Upper lobe of left lung (tissue), 6 donors: ENCODE data around the gene ARGLU1. TPM values are rescaled to one million over a fixed set of nuclear protein-coding genes. Genes with fewer than 3 reads are reported as not detected.
A peak's percentile ranks its signal among the peaks of the same experiment; 100 is the strongest.

Source experiments
- ATAC-seq, 2 donors: fragments of 200-7000 bp; cut with Tn5 transposase; one replicate each; pipeline ENCODE4 v1.9.1; 2022; ENCODE audit warnings: mild to moderate bottlenecking in 2 of 2, moderate library complexity in 2 of 2; ENCODE audit not compliant: low FRiP score in 2 of 2
- DNase-seq, 2 donors: peaks; one replicate each; pipeline ENCODE4 v3.0.0-alpha.2; 2019 to 2020
- H3K27ac ChIP-seq, 4 donors: fragments of 200-600 bp; sonication (generic); one replicate each; pipeline ENCODE4 v1.5.1; 2016 to 2019
- H3K27me3 ChIP-seq, 4 donors: fragments of 200-600 bp; sonication (generic); one replicate each; pipeline ENCODE4 v1.5.1; 2017 to 2019
- H3K36me3 ChIP-seq, 4 donors: fragments of 200-600 bp; sonication (generic); one replicate each; pipeline ENCODE4 v1.5.1; 2016 to 2019
- H3K4me1 ChIP-seq, 4 donors: fragments of 200-600 bp; sonication (generic); one replicate each; pipeline ENCODE4 v1.5.1; 2018 to 2019
- H3K4me3 ChIP-seq, 4 donors: fragments of 200-600 bp; sonication (generic); one replicate each; pipeline ENCODE4 v1.5.1; 2017 to 2019; ENCODE audit warnings: mild to moderate bottlenecking in 2 of 4, moderate library complexity in 1 of 4
- H3K9me3 ChIP-seq, 4 donors: fragments of 200-600 bp; sonication (generic); one replicate each; pipeline ENCODE4 v1.5.1; 2018 to 2019
- EP300 ChIP-seq, 4 donors: sonication (generic); formaldehyde crosslinking; IDR thresholded peaks; one replicate each; pipeline ENCODE4 v1.5.1; 2017; ENCODE audit warnings: antibody characterized with exemption in 4 of 4, control low read depth in 2 of 4
- POLR2A ChIP-seq, 4 donors: fragments of 450-650 bp; IDR thresholded peaks; one replicate each; pipeline ENCODE4 v1.5.1; 2016 to 2017; ENCODE audit warnings: antibody characterized with exemption in 4 of 4, mild to moderate bottlenecking in 2 of 4
- POLR2AphosphoS5 ChIP-seq, 2 donors: sonication (generic); formaldehyde crosslinking; IDR thresholded peaks; one replicate each; pipeline ENCODE4 v1.5.1; 2017; ENCODE audit warnings: antibody characterized with exemption in 2 of 2
- whole genome bisulfite sequencing, 2 donors: methylation state at CpG; one replicate each; pipeline ENCODE4 v1.1.5; 2017 to 2018; 5-methylcytosine and 5-hydroxymethylcytosine counted together
- total RNA-seq, 6 donors: library from RNA; depleted of rRNA in 4 of 6; stranded (reverse); fragments of >200 nt in 4 of 6; gene quantifications; one replicate each; pipeline versions ENCODE4 v1.1.0 to v1.2.1, GENCODE V29; 2016 to 2021
- TF ChIP-seq, protein P1 (sequence below), 6 experiments: fragments of 450-650 bp in 4 of 6; fragments of 200-600 bp in 2 of 6; sonication (generic) in 2 of 6; IDR thresholded peaks; one replicate each; pipeline ENCODE4 v1.5.1; 2016 to 2019; ENCODE audit warnings: antibody characterized with exemption in 6 of 6
- donor health status: DM: no; HTN: no; CAD: no; lungs with moderate emphysema.
- donor health status: DM: no; HTN: yes; CAD: no; lungs with severe emphysema.

The ARGLU1 gene
- total RNA-seq, 6 donors from 2014 or later = 73.6 to 411 (median 121) TPM

DNA sequence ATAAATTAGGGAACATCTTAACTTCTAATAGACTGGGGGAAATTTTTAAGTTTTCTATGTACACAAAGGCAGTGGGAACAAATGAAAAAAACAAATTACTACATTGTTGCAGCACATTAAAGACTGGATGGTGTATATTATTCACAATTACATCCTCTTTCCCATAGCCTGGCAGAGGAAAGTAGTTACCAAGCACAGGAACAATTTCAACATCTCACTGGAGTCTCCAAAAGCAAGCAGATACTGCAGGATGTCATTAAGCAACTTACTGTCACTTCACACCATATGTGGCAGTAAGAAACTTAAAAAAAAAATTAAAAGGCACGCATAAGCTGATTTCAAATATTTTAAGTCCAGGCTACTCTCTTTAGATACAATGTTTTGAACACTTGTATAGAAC is 26.1 kb downstream of the ARGLU1 start:
- TF ChIP-seq, protein P1, sequence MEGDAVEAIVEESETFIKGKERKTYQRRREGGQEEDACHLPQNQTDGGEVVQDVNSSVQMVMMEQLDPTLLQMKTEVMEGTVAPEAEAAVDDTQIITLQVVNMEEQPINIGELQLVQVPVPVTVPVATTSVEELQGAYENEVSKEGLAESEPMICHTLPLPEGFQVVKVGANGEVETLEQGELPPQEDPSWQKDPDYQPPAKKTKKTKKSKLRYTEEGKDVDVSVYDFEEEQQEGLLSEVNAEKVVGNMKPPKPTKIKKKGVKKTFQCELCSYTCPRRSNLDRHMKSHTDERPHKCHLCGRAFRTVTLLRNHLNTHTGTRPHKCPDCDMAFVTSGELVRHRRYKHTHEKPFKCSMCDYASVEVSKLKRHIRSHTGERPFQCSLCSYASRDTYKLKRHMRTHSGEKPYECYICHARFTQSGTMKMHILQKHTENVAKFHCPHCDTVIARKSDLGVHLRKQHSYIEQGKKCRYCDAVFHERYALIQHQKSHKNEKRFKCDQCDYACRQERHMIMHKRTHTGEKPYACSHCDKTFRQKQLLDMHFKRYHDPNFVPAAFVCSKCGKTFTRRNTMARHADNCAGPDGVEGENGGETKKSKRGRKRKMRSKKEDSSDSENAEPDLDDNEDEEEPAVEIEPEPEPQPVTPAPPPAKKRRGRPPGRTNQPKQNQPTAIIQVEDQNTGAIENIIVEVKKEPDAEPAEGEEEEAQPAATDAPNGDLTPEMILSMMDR (IDR thresholded peaks at IDR 0.05) = no peak
- no peak for TF ChIP-seq POLR2AphosphoS5 (IDR thresholded peaks at IDR 0.05)
- no peak for TF ChIP-seq POLR2A (IDR thresholded peaks at IDR 0.05)
- no peak overlapping the region for H3K27ac ChIP-seq
- DNase-seq (no peak), ATAC-seq (no peak)
- H3K36me3 ChIP-seq = peaks cover 0 to 33% (median 5%) of the 10 kb centered on the region in 4 donors
- 75 to 81% methylated on average over 1 of the region's 1 CpG for WGBS, 2 donors
- H3K4me3 ChIP-seq = no peak overlapping the region
- peaks cover 0 to 2% (median 0%) of the 10 kb centered on the region in 4 donors for H3K4me1 ChIP-seq
- no peaks in the 10 kb centered on the region for H3K27me3 ChIP-seq
- H3K9me3 ChIP-seq = no peaks in the 10 kb centered on the region

DNA sequence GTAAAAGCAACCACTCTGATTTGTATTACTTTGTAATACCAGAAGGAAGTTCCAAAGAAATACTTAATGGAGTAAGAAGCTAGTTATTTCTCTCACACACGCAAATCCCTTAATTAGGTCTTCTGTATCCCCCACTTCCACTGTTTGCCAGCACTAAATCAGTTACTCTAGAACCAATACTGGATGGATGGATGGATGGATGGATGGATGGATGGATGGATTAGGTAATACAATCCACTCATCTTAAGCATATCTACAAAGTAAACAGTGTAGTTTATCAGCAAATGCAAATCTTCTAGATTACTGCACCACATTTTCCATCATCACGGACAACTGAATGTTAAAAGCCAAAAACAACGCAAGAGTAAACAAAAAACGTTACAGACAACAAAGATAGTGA is 27.3 kb downstream of the ARGLU1 start:
- H3K4me1 ChIP-seq = peaks cover 0 to 11% (median 1%) of the 10 kb centered on the region in 4 donors
- ATAC-seq (no peak), DNase-seq (no peak)
- no peaks in the 10 kb centered on the region for H3K27me3 ChIP-seq
- WGBS, 2 donors = 60 to 78% methylated on average over 4 of the region's 4 CpGs
- TF ChIP-seq POLR2AphosphoS5 (IDR thresholded peaks at IDR 0.05) (no peak), POLR2A (IDR thresholded peaks at IDR 0.05) (no peak)
- H3K36me3 ChIP-seq = peaks cover 0 to 29% (median 5%) of the 10 kb centered on the region in 4 donors
- no peak overlapping the region for H3K27ac ChIP-seq
- H3K4me3 ChIP-seq = no peak overlapping the region
- no peaks in the 10 kb centered on the region for H3K9me3 ChIP-seq

DNA sequence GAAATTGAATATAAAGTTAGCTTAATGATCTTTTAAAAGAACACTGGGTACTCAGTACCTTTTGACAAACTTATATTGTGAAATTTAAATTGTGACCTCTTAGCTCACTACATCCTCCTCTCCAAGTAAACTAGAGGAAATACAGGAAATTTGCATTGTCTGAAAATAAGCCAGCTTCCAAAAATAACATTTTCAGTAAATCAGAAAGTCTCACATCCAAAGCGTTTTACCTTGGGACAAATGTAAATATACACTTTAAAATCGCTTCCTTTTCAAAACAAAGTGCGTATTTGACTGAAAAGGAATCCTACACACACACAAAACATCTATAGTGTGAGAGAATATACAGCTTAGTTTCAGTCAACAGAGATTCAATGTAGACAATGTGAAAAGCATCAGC is 30.4 kb downstream of the ARGLU1 start:
- TF ChIP-seq POLR2A (IDR thresholded peaks at IDR 0.05) (no peak), EP300 (IDR thresholded peaks at IDR 0.05) (no peak), POLR2AphosphoS5 (IDR thresholded peaks at IDR 0.05) (no peak)
- TF ChIP-seq, protein P1 (IDR thresholded peaks at IDR 0.05) = no peak
- 52 to 61% methylated on average over 3 of the region's 3 CpGs for WGBS, 2 donors
- DNase-seq = no peak
- peak overlapping the region in 1 of 4 donors; percentile 12 for H3K27ac ChIP-seq
- peaks cover 0 to 11% (median 1%) of the 10 kb centered on the region in 4 donors for H3K27me3 ChIP-seq
- H3K4me1 ChIP-seq = peaks cover 8 to 34% (median 12%) of the 10 kb centered on the region in 4 donors
- no peak for ATAC-seq
- H3K4me3 ChIP-seq = no peak overlapping the region
- H3K36me3 ChIP-seq = peaks cover 0 to 14% (median 0%) of the 10 kb centered on the region in 4 donors
- H3K9me3 ChIP-seq = no peaks in the 10 kb centered on the region

DNA sequence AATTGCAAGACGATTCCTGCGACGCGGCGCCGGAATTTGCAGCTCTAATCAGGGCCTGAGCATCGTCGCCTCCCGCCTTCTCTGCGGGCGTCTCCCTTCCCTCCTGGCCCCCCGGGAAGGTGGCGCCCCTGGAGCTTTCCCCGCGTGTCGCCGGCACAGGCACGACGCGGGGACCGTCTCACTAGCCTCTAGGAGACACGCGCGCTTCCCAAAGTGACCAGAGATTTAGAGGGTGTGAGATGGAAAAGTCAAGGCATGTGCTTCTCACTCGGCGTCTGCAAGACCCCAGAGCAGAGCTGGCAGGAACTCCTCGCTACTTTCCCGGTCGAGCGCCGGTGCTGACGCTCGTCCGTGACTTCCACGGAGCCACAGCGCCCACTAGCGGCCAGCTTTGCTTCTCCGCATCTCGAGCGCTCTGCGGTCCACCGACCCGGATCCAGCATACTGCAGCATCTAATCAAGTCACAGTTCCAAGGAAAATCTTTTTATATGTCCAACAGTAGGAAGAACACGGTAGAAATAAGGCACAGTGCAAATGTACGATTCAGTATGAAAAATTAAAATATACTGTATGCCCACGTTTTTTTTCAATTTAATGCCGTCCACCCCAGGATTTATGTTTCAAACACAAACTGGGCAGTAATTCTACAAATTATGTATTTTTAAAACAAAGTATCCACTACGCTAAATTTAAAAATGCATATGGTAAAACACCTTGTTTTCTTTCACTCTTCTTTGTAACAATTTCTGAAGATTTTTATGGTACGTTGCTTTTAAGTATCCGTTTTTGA is 31.5 kb downstream of the ARGLU1 start:
- DNase-seq (peak; percentile 89 to 95), ATAC-seq (peak; percentile 85 to 91)
- WGBS, 2 donors = 5 to 12% methylated on average over 20 to 44 of the region's 50 CpGs
- H3K36me3 ChIP-seq = peaks cover 0 to 8% (median 0%) of the 10 kb centered on the region in 4 donors
- H3K4me3 ChIP-seq = peak overlapping the region; percentile 68 to 99 (median 87)
- peaks cover 0 to 11% (median 1%) of the 10 kb centered on the region in 4 donors for H3K27me3 ChIP-seq
- TF ChIP-seq POLR2AphosphoS5 (IDR thresholded peaks at IDR 0.05) (no peak), POLR2A (IDR thresholded peaks at IDR 0.05) (peak in 1 of 4 donors; percentile 37)
- TF ChIP-seq, protein P1 (IDR thresholded peaks at IDR 0.05) = peak; percentile 88 to 95 (median 92)
- peaks cover 8 to 42% (median 12%) of the 10 kb centered on the region in 4 donors for H3K4me1 ChIP-seq
- no peaks in the 10 kb centered on the region for H3K9me3 ChIP-seq
- H3K27ac ChIP-seq = peak overlapping the region; percentile 76 to 92 (median 87)

DNA sequence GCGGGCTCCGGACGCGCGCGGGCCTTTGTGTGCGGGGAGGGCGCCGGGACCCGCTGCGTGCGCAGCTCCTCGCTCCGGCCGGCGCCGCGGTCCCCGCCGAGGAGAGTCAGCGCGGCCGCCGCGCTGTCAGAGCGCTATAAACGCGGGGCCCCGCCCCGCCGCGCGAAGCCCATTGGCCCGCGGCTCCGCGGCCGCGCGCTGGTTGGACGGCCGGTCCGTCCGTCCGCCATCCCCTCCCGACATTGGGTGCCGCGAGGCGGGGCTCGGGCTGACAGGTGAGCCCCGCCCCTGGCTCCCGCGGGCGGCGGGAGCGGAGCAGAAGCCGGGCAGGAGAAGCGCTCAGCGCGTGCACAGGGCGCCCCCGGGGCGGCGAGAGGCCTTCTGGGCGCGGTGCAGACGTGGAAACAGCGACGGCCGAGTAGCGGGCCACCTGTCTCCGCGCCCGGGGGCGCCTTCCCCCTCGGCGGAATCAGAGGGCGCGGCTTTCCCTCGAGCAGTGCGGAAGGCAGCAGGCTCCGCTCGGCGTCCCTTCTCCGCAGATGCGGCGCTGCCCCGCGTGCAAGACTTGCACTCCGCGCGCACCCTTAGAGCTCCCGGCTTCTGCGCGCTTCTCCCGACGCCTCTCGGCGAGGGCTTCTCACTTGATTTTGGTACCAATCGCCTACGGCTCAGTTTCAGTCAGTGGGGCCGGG is 32.2 kb downstream of the ARGLU1 start, which contains the start of gene EFNB2:
TSS of gene EFNB2 (minus strand) at position 111 of the 692 bp plus-strand sequence. CDS start 698 bp downstream, outside the sequence.
- WGBS, 2 donors = 1% methylated on average over 52 of the region's 102 CpGs; no CpG with 5 or more reads in 1 of the 2 donors
- peaks cover 0 to 3% (median 0%) of the 10 kb centered on the region in 4 donors for H3K36me3 ChIP-seq
- H3K27ac ChIP-seq = peak within 1 kb of the TSS; percentile 85 to 92 (median 90)
- no peaks in the 10 kb centered on the region for H3K9me3 ChIP-seq
- H3K4me1 ChIP-seq = peaks cover 8 to 42% (median 12%) of the 10 kb centered on the region in 4 donors
- peak within 1 kb of the TSS; percentile 68 to 99 (median 87) for H3K4me3 ChIP-seq
- peaks cover 0 to 11% (median 1%) of the 10 kb centered on the region in 4 donors for H3K27me3 ChIP-seq
- DNase-seq = peak; percentile 93 to 99
- peak; percentile 94 to 95 for ATAC-seq
- TF ChIP-seq POLR2A (IDR thresholded peaks at IDR 0.05) (peak in 3 of 4 donors; percentile 92 to 97 (median 96)), POLR2AphosphoS5 (IDR thresholded peaks at IDR 0.05) (peak; percentile 53 to 82), EP300 (IDR thresholded peaks at IDR 0.05) (no peak)
- TF ChIP-seq, protein P1 (IDR thresholded peaks at IDR 0.05) = peak in 3 of 6 experiments; percentile 10 to 33 (median 14)
